ENCODE results near the gene RPN1. TPM values are rescaled to one million over a fixed set of nuclear protein-coding genes. Genes with fewer than 3 reads are reported as not detected.

The RPN1 gene
- total and polyA plus RNA-seq, 10 of the 15 experiments (the other 5 are each of a cell fraction or from before 2014, with no cell fraction given), result 56.1 to 266 (median 157) TPM

GRCh38 chr3:128680603-128681368 is 30.2 kb upstream of the RPN1 start:
- H2AFZ ChIP-seq (ENCODE audit: control insufficient read depth, low read depth, low read length), result peak overlapping the region; percentile 99
- ChIA-PET SMC1A (ENCODE audit: uncharacterized antibody, unreplicated experiment) (interaction anchor here (0.7 to 4.2 kb wide), 29 partner anchors 9 to 346 kb away, joined by 3 to 101 read pairs (median 4); partner anchors contain the start of genes ACAD9 and RAB7A), POLR2A (interaction anchor here (0.5 to 3.0 kb wide), 14 partner anchors 30 to 199 kb away, joined by 3 to 15 read pairs (median 5); partner anchors contain the start of genes ACAD9, RAB7A and RPN1), RAD21 (ENCODE audit: unreplicated experiment) (interaction anchor here (0.6 to 3.2 kb wide), 30 partner anchors 9 to 565 kb away, joined by 3 to 112 read pairs (median 4); partner anchors contain the start of genes RAB7A and RPN1), CTCF (interaction anchor here (0.6 to 10.1 kb wide), 50 partner anchors 9 to 566 kb away, joined by 3 to 244 read pairs (median 4); partner anchors contain the start of genes ACAD9, RAB7A and RPN1)
- intact Hi-C loops (cut with micrococcal nuclease; ENCODE audit: unreplicated experiment), result loop anchor here (1.0 to 2.0 kb wide), 5 partner anchors 30 to 198 kb away; partner anchors contain the start of genes ACAD9, RAB7A and RPN1
- no TSS peak for BruUV-seq (replicated peaks)
- ATAC-seq (peak; percentile 99), FAIRE-seq (peak; percentile 85), DNase-seq (ENCODE audit: low read depth, low spot score) (peak; percentile 93)
- peak overlapping the region; percentile 96 for H3K9ac ChIP-seq (ENCODE audit: control insufficient read depth, insufficient read depth, low read length)
- H4K20me1 ChIP-seq (ENCODE audit: control insufficient read depth, insufficient read depth), result no peaks in the 10 kb centered on the region
- WGBS (ENCODE audit: insufficient coverage, insufficient replicate concordance, low lambda C conversion rate, missing lambda C conversion rate), result under 1% methylated on average over 66 of the region's 67 CpGs
- no peaks in the 10 kb centered on the region for H3K36me3 ChIP-seq (ENCODE audit: control insufficient read depth in 2 of 2, insufficient read depth in 2 of 2, low read length in 1 of 2)
- peak overlapping the region; percentile 83 for H3K4me3 ChIP-seq
- H3K27me3 ChIP-seq (replicated peaks in 1 of 2; ENCODE audit: control insufficient read depth in 2 of 2, insufficient read depth in 2 of 2, low read length in 1 of 2), result no peaks in the 10 kb centered on the region
- in situ Hi-C loops (cut with MboI), result loop anchor here (5.0 kb wide), 1 partner anchor 112 kb away; no protein-coding TSS in a partner anchor
- 0 out of 2 replicates have a peak, but pooled peaks cover under 1% of the 10 kb centered on the region for H3K4me1 ChIP-seq (ENCODE audit: control insufficient read depth, insufficient read depth, low read length)
- peak overlapping the region; percentile 98 for H3K27ac ChIP-seq (ENCODE audit: control insufficient read depth, insufficient read depth)
- peaks cover 5% of the 10 kb centered on the region for H3K79me2 ChIP-seq (ENCODE audit: control insufficient read depth, insufficient read depth, low read length)
- H3K9me3 ChIP-seq (replicated peaks; ENCODE audit: control insufficient read depth, insufficient read depth, low read length), result no peaks in the 10 kb centered on the region
- H3K4me2 ChIP-seq (ENCODE audit: control insufficient read depth, insufficient read depth), result peak overlapping the region; percentile 100
- TF ChIP-seq GATAD2B (conservative IDR thresholded peaks at IDR 0.05; ENCODE audit: low read depth) (peak; percentile 90; the same call in 1 of the 2 replicates), SIX5 (IDR thresholded peaks at IDR 0.05; ENCODE audit: low read depth, low read length, severe bottlenecking) (no peak), FOXM1 (IDR thresholded peaks at IDR 0.05; ENCODE audit: low read depth, low read length) (peak; percentile 68; the same call in 1 of the 2 replicates), RUNX3 (IDR thresholded peaks at IDR 0.05; ENCODE audit: low read length) (no peak; the same call in 1 of the 2 replicates), CTCF (IDR thresholded peaks at IDR 0.05 in 2 of 3, conservative IDR thresholded peaks at IDR 0.05 in 1 of 3; ENCODE audit: control insufficient read depth in 2 of 3, extremely low read depth in 1 of 3, insufficient read depth in 1 of 3, low read depth in 3 of 3, low read length in 3 of 3) (peak; percentile 96 to 99 (median 98)), TBL1XR1 (IDR thresholded peaks at IDR 0.05; ENCODE audit: low read depth, low read length) (peak; percentile 79), YBX1 (IDR thresholded peaks at IDR 0.05) (no peak), SIN3A (IDR thresholded peaks at IDR 0.05; ENCODE audit: low read depth, low read length) (peak; percentile 45; the same call in 1 of the 2 replicates), MEF2B (IDR thresholded peaks at IDR 0.05; ENCODE audit: partially characterized antibody, poor library complexity, severe bottlenecking) (peak; percentile 53), HCFC1 (IDR thresholded peaks at IDR 0.05; ENCODE audit: low read length) (peak; percentile 62; the same call in 1 of the 2 replicates), MTA2 (IDR thresholded peaks at IDR 0.05; ENCODE audit: low read depth) (peak; percentile 43; the same call in 1 of the 2 replicates), MXI1 (IDR thresholded peaks at IDR 0.05; ENCODE audit: low read depth, low read length) (peak; percentile 30; the same call in 1 of the 2 replicates)
- TF ChIP-seq, protein P1, sequence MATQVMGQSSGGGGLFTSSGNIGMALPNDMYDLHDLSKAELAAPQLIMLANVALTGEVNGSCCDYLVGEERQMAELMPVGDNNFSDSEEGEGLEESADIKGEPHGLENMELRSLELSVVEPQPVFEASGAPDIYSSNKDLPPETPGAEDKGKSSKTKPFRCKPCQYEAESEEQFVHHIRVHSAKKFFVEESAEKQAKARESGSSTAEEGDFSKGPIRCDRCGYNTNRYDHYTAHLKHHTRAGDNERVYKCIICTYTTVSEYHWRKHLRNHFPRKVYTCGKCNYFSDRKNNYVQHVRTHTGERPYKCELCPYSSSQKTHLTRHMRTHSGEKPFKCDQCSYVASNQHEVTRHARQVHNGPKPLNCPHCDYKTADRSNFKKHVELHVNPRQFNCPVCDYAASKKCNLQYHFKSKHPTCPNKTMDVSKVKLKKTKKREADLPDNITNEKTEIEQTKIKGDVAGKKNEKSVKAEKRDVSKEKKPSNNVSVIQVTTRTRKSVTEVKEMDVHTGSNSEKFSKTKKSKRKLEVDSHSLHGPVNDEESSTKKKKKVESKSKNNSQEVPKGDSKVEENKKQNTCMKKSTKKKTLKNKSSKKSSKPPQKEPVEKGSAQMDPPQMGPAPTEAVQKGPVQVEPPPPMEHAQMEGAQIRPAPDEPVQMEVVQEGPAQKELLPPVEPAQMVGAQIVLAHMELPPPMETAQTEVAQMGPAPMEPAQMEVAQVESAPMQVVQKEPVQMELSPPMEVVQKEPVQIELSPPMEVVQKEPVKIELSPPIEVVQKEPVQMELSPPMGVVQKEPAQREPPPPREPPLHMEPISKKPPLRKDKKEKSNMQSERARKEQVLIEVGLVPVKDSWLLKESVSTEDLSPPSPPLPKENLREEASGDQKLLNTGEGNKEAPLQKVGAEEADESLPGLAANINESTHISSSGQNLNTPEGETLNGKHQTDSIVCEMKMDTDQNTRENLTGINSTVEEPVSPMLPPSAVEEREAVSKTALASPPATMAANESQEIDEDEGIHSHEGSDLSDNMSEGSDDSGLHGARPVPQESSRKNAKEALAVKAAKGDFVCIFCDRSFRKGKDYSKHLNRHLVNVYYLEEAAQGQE (IDR thresholded peaks at IDR 0.05; ENCODE audit: low read depth, low read length), result 0 out of 2 replicates have a peak, but pooled peaks have one; percentile 10

All from GM12878 (cell line).